HEK293 (cell line): Measurements from ENCODE around the gene MARF1.

Experiments used
- CTCF ChIA-PET: fragments of 350-600 bp; formaldehyde crosslinking; extraction: SDS; loops from one replicate; lab custom pipeline; 2021; ENCODE audit warnings: antibody characterized with exemption; lab: Yijun Ruan, JAX
- POLR2A ChIA-PET: fragments of 300-600 bp; formaldehyde crosslinking; extraction: SDS; loops from one replicate; lab custom pipeline; 2020; ENCODE audit warnings: antibody characterized with exemption, inconsistent platforms; lab: Yijun Ruan, JAX
- H3K27ac ChIP-seq: fragments of 200-500 bp; sonication (Bioruptor generic); 2 replicates; pipeline ENCODE4 v1.5.1; 2014; ENCODE audit warnings: low read depth, low read length, control low read depth, inconsistent platforms; ENCODE audit errors: extremely low read depth
- H3K36me3 ChIP-seq, 2 experiments: fragments of 200-500 bp in 1 of 2; sonication (Bioruptor generic) in 1 of 2; 1 replicate in 1 of 2; 2 replicates in 1 of 2; pipeline ENCODE4 v1.5.1; 2014 to 2017; ENCODE audit warnings: inconsistent platforms in 2 of 2, low read length in 2 of 2; ENCODE audit not compliant: control insufficient read depth in 2 of 2, insufficient read depth in 1 of 2
- H3K4me1 ChIP-seq: fragments of 200-500 bp; sonication (Bioruptor generic); 2 replicates; pipeline ENCODE4 v1.5.1; 2014; ENCODE audit warnings: mild to moderate bottlenecking, low read length, inconsistent platforms; ENCODE audit not compliant: control insufficient read depth, insufficient read depth
- H3K4me3 ChIP-seq: 2 replicates; pipeline ENCODE4 v1.5.1; 2011; ENCODE audit warnings: low read depth, mild to moderate bottlenecking, control low read depth, low read length, moderate library complexity
- H3K9me3 ChIP-seq: fragments of 200-500 bp; sonication (Bioruptor generic); 2 replicates; pipeline ENCODE4 v1.5.1; 2014; ENCODE audit warnings: low read depth, low read length, inconsistent platforms; ENCODE audit not compliant: control insufficient read depth, insufficient read depth
- REST ChIP-seq: fragments of 450-650 bp; formaldehyde crosslinking; IDR thresholded peaks from 2 replicates; pipeline ENCODE4 v1.5.1; 2016; ENCODE audit warnings: missing biosample characterization, missing genetic modification characterization
- SETDB1 ChIP-seq: IDR thresholded peaks from one replicate; pipeline ENCODE4 v1.6.1; 2017; ENCODE audit warnings: mild to moderate bottlenecking, low read length, moderate library complexity, mixed read lengths; ENCODE audit not compliant: insufficient read length
- SP3 ChIP-seq: fragments of 450-650 bp; formaldehyde crosslinking; IDR thresholded peaks from 2 replicates; pipeline ENCODE4 v1.5.1; 2016; ENCODE audit warnings: missing biosample characterization, missing genetic modification characterization
- TCF7L2 ChIP-seq: IDR thresholded peaks from 2 replicates; pipeline ENCODE4 v1.6.1; 2011; ENCODE audit warnings: low read depth, mild to moderate bottlenecking, inconsistent platforms, low read length, moderate library complexity, borderline replicate concordance
- WT1 ChIP-seq: fragments of 450-650 bp; formaldehyde crosslinking; IDR thresholded peaks from 2 replicates; pipeline ENCODE4 v1.5.1; 2016; ENCODE audit warnings: missing biosample characterization, missing genetic modification characterization
- ZBTB10 ChIP-seq: fragments of 450-650 bp; formaldehyde crosslinking; IDR thresholded peaks from 2 replicates; pipeline ENCODE4 v1.5.1; 2016; ENCODE audit warnings: missing biosample characterization, missing genetic modification characterization
- ZBTB8A ChIP-seq: fragments of 450-650 bp; formaldehyde crosslinking; IDR thresholded peaks from 2 replicates; pipeline ENCODE4 v1.5.1; 2016; ENCODE audit warnings: missing biosample characterization, missing genetic modification characterization
- ZFP69B ChIP-seq: fragments of 450-650 bp; formaldehyde crosslinking; IDR thresholded peaks from 2 replicates; pipeline ENCODE4 v1.5.1; 2016; ENCODE audit warnings: missing biosample characterization, missing genetic modification characterization
- ZNF112 ChIP-seq: fragments of 450-650 bp; formaldehyde crosslinking; IDR thresholded peaks from 2 replicates; pipeline ENCODE4 v1.5.0; 2017; ENCODE audit warnings: missing biosample characterization, missing genetic modification characterization
- ZNF121 ChIP-seq: fragments of 450-650 bp; formaldehyde crosslinking; IDR thresholded peaks from 2 replicates; pipeline ENCODE4 v1.5.1; 2016; ENCODE audit warnings: missing biosample characterization, missing genetic modification characterization
- ZNF157 ChIP-seq: fragments of 450-650 bp; formaldehyde crosslinking; IDR thresholded peaks from 2 replicates; pipeline ENCODE4 v1.5.1; 2016; ENCODE audit warnings: missing biosample characterization, missing genetic modification characterization
- ZNF202 ChIP-seq: fragments of 450-650 bp; formaldehyde crosslinking; IDR thresholded peaks from 2 replicates; pipeline ENCODE4 v1.5.1; 2016; ENCODE audit warnings: missing biosample characterization, missing genetic modification characterization, borderline replicate concordance
- ZNF23 ChIP-seq: fragments of 450-650 bp; formaldehyde crosslinking; IDR thresholded peaks from 2 replicates; pipeline ENCODE4 v1.5.1; 2016; ENCODE audit warnings: missing biosample characterization, missing genetic modification characterization, borderline replicate concordance
- ZNF280C ChIP-seq: fragments of 450-650 bp; formaldehyde crosslinking; IDR thresholded peaks from 2 replicates; pipeline ENCODE4 v1.5.1; 2016; ENCODE audit warnings: missing biosample characterization, missing genetic modification characterization
- ZNF354C ChIP-seq: fragments of 450-650 bp; formaldehyde crosslinking; IDR thresholded peaks from 2 replicates; pipeline ENCODE4 v1.5.1; 2016; ENCODE audit warnings: missing biosample characterization, missing genetic modification characterization, low read depth, borderline replicate concordance
- ZNF394 ChIP-seq: fragments of 450-650 bp; formaldehyde crosslinking; IDR thresholded peaks from 2 replicates; pipeline ENCODE4 v1.5.1; 2016; ENCODE audit warnings: missing biosample characterization, missing genetic modification characterization, mild to moderate bottlenecking, moderate library complexity, borderline replicate concordance
- ZNF433 ChIP-seq: fragments of 450-650 bp; formaldehyde crosslinking; IDR thresholded peaks from 2 replicates; pipeline ENCODE4 v1.5.1; 2016; ENCODE audit warnings: missing biosample characterization, missing genetic modification characterization, low read depth
- ZNF501 ChIP-seq: fragments of 450-650 bp; formaldehyde crosslinking; IDR thresholded peaks from 2 replicates; pipeline ENCODE4 v1.5.1; 2016; ENCODE audit warnings: missing biosample characterization, missing genetic modification characterization
- ZNF561 ChIP-seq: fragments of 450-650 bp; IDR thresholded peaks from 2 replicates; pipeline ENCODE4 v1.5.1; 2018; ENCODE audit warnings: missing biosample characterization, missing genetic modification characterization, borderline replicate concordance
- ZNF585B ChIP-seq: fragments of 450-650 bp; formaldehyde crosslinking; IDR thresholded peaks from 2 replicates; pipeline ENCODE4 v1.5.1; 2016; ENCODE audit warnings: missing biosample characterization, missing genetic modification characterization
- TF ChIP-seq, protein P1 (sequence below): fragments of 450-650 bp; formaldehyde crosslinking; IDR thresholded peaks from 2 replicates; pipeline ENCODE4 v1.5.1; 2016; ENCODE audit warnings: missing biosample characterization, missing genetic modification characterization, low read depth

MARF1 gene

DNA sequence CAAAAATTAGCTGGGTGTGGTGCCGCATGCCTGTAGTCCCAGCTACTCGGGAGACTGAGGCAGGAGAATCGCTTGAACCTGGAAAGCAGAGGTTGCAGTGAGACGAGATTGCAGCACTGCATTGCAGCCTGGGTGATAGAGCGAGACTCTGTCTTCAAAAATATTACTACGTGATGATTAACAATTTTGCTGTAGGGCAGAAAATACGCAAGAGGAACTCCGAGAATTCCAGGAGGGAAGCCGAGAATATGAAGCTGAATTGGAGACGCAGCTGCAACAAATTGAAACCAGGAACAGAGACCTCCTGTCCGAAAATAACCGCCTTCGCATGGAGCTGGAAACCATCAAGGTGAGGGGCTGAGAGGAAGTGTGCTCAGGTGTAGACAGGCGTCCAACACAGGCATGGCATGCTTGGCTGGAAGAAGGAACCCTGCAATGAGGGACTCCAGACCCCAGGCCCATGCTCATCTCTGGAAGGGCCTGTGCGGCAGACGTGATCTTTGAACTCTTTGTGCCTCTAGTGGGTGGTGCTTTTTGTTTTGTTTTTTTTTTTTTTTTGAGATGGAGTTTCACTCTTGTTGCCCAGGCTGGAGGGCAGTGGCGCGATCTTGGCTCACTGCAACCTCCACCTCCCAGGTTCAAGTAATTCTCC is 24.3 kb upstream of the MARF1 start:
- H3K36me3 ChIP-seq = peaks cover 33 to 66% of the 10 kb centered on the region in 2 experiments; a peak in 2 of 3 replicates
- ChIA-PET POLR2A (no interaction called here), CTCF (interaction anchor here (0.6 kb wide), 1 partner anchor 24 kb away, joined by 3 read pairs; no protein-coding TSS in a partner anchor)
- no peak overlapping the region for H3K27ac ChIP-seq
- H3K4me3 ChIP-seq = no peak overlapping the region
- 0 out of 2 replicates have a peak, but pooled peaks cover 1% of the 10 kb centered on the region for H3K4me1 ChIP-seq
- no peaks in the 10 kb centered on the region for H3K9me3 ChIP-seq
- no peak for TF ChIP-seq ZNF501 (tag by site-specific recombination)
- no peak for TF ChIP-seq WT1 (tag by site-specific recombination)
- no peak for TF ChIP-seq ZBTB10 (tag by site-specific recombination)
- TF ChIP-seq SETDB1 = no peak
- TF ChIP-seq ZNF585B (tag by site-specific recombination) = no peak

DNA sequence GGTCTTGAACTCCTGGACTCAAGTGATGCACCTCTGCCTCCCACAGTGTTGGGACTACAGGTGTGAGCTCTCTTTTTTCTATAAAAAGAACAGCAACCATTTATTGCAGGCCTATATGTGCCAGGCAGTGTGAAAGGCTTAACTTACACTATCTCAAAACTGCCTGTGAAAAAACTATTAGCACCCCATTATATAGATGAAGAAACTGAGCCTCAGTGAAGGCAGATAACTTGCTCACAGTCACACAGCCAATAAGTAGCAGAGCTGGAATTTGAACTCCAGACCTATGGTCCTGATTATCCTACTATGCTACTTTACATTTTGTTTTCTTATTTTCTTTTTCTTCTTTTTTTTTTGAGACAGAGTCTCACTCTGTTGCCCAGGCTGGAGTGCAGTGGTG is 22.2 kb upstream of the MARF1 start:
- Histone ChIP-seq H3K36me3 (peaks cover 33 to 58% of the 10 kb centered on the region in 2 experiments; a peak in 2 of 3 replicates), H3K9me3 (no peaks in the 10 kb centered on the region), H3K4me1 (no peaks in the 10 kb centered on the region), H3K4me3 (no peak overlapping the region), H3K27ac (no peak overlapping the region)
- POLR2A ChIA-PET = no interaction called here
- TF ChIP-seq ZFP69B (tag by site-specific recombination) = no peak
- CTCF ChIA-PET = no interaction called here

DNA sequence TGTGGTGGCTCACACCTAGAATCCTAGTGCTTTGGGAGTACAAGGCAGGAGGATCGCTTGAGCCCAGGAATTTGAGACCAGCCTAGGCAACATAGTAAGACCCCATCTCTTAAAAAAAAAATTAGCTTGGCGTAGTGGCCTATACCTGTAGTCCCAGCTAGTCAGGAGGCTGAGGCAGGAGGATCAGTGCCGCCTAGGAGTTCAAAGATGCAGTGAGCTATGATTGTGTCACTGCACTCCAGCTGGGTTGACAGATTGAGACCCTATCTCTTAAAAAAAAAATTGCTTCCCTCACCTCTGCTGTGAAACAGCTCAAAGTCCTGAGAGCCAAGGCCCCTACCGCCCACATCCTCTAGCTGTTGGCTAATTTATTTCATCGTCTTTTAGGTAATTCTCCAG is 17.2 kb upstream of the MARF1 start:
- ChIA-PET POLR2A (interaction anchor here (0.5 to 1.4 kb wide), 3 partner anchors 18 to 49 kb away, joined by 3 read pairs; partner anchors contain the start of gene MARF1), CTCF (interaction anchor here (0.6 kb wide), 1 partner anchor 664 kb away, joined by 4 read pairs; no protein-coding TSS in a partner anchor)
- H3K36me3 ChIP-seq = peaks cover 8 to 15% of the 10 kb centered on the region in 2 experiments; a peak in 2 of 3 replicates
- no peak overlapping the region for H3K4me3 ChIP-seq
- H3K27ac ChIP-seq = no peak overlapping the region
- no peaks in the 10 kb centered on the region for H3K9me3 ChIP-seq
- H3K4me1 ChIP-seq = no peaks in the 10 kb centered on the region; the same call in 1 of the 2 replicates
- TF ChIP-seq ZNF202 (tag by site-specific recombination) = no peak
- no peak for TF ChIP-seq REST (tag by site-specific recombination)
- TF ChIP-seq, protein P1, sequence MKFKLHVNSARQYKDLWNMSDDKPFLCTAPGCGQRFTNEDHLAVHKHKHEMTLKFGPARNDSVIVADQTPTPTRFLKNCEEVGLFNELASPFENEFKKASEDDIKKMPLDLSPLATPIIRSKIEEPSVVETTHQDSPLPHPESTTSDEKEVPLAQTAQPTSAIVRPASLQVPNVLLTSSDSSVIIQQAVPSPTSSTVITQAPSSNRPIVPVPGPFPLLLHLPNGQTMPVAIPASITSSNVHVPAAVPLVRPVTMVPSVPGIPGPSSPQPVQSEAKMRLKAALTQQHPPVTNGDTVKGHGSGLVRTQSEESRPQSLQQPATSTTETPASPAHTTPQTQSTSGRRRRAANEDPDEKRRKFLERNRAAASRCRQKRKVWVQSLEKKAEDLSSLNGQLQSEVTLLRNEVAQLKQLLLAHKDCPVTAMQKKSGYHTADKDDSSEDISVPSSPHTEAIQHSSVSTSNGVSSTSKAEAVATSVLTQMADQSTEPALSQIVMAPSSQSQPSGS (tag by site-specific recombination) = no peak
- no peak for TF ChIP-seq ZBTB8A (tag by site-specific recombination)
- TF ChIP-seq TCF7L2 = no peak
- no peak for TF ChIP-seq ZNF112 (tag by site-specific recombination)
- TF ChIP-seq ZNF354C (tag by site-specific recombination) = no peak
- TF ChIP-seq ZNF394 = no peak
- no peak for TF ChIP-seq ZNF433 (tag by site-specific recombination)
- no peak for TF ChIP-seq ZNF23 (tag by site-specific recombination)
- no peak for TF ChIP-seq ZNF561 (tag by site-specific recombination)
- no peak for TF ChIP-seq ZNF121 (tag by site-specific recombination)
- no peak for TF ChIP-seq ZNF280C (tag by site-specific recombination)
- TF ChIP-seq SP3 (tag by site-specific recombination) = no peak
- TF ChIP-seq ZNF157 (tag by site-specific recombination) = no peak
